TTC549 (cell line): ENCODE measurements around the gene INO80C.

ENCODE experiments used
- FAIRE-seq: peaks from 2 replicates; lab custom pipeline; 2012; peaks lifted over from hg19 to GRCh38; lab: Jason Lieb, UNC

INO80C gene, protein sequence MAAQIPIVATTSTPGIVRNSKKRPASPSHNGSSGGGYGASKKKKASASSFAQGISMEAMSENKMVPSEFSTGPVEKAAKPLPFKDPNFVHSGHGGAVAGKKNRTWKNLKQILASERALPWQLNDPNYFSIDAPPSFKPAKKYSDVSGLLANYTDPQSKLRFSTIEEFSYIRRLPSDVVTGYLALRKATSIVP

DNA sequence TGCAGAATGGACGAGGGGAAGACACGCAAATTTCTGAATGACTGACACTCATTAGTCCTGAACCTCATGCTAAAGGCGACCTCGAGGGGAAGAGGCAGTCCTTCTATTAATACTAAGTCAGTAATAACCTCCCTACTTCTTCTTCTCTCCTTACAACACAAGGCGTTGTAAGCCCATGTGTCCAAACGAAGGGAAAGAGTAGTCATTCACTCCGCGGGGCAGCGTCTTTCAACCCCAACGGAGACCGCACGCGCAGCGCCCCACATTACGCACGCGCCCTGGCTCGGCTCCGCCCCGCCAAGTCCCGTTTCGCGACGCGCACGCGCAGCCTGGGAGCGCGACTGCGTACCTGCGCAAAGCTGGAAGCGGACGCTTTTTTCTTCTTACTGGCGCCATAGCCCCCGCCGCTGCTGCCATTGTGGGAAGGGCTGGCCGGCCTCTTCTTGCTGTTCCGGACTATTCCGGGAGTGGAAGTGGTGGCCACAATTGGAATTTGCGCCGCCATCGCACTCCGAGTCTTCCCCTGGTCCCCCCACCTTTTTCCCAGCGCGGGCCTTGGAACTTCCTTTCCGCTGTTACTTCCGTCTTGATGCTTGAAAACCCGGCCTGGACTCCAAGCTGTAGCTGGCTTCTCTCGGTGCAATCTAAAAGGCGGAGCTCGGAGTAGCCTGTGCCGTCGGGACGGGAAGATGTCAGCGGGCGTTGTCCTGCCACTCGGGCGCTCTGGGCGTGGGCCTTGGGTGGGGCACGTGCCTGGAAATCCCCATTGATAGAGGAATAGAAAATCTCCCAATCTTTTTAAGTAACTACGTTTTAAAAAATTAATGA is at the start of gene INO80C:
TSS of gene INO80C (minus strand) at position 591 of the 828 bp plus-strand sequence. CDS start at position 505, 86 bp downstream.
- no peak for FAIRE-seq

DNA sequence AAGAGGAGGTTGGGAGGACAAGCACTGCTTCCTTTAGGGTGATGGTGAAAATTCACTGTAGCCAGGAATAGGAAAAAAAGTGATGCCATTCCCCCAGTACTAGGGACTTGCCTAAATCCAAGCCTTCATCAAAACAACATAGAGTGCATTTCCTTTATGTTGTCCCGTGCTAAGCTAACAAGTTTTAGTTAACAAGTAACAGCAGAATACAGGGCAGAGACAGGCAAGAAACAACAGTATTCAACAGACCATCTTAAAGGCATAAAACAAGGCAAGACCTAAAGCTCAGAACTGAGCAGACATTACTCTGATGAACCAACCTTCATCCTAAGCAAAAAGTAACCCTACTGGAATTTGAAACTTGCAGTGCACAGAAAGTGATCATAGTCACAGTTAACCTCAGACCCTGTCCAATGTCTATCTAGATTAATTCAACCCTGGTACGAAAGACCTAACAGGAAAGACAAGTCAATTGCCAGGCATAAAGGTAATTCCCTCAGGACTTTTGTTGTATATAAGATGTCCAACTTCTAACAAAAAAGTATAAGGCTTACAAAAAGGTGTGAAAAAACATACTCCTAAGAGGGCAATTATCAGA is 49.3 kb upstream of the INO80C start:
- no peak for FAIRE-seq

DNA sequence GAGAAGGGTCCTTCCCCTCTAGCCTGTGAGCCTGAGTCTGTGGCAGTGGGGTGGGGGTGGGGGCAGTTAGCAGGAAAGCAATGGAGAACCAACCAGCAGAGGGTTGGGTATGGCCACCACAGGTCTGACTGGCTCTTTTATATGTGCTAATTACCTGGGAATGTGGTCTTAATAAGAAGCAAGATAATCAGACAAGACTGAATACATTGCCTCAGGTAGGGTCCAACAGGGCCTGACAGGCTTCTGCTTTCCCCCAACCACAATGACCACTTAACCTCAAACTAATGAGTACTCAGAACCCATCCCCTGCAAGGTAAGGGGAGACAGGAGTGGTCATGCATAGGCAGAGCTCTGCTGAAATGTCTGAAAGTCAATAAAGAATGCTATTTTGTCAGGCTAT is 44.6 kb upstream of the INO80C start:
- FAIRE-seq, result no peak

DNA sequence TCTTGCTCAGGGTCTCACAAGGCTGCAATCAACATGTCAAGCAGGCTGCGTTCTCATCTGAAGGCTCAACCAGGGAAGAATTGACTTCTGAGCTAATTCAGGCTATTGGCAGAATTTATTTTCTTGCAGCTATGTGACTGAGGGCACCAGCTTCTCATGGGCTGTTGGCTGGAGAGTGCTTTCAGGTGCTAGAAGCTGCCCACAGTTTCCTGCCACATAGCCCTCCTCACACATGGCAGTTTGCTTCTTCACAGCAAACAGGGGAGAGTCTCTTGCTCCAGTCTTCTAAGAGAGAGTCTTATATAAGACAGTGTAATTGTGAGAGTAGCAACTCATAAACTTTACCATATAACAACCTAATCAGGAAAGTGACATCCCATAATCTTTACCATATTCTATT is 37.5 kb upstream of the INO80C start:
- no peak for FAIRE-seq

DNA sequence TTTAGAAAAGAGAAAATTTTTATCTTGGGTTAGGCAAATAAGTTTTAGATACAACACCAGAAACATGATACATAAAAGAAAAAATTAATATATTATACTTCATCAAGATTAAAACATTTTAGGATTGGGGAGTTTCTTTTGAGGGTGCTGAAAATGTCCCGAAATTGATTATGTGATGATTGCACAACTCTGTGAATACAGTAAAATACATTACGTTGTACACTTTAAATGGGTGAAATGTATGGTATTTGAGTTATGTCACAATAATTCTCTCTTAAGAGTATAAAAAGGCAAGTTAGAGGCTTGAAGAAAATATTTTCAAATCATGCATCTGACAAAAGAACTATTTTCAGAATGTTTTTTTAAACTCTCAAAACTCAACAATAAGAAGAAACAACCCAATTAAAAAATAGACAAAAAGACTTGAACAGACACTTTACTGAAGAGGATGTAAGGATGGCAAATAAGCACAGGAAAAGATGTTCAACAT is 36.2 kb upstream of the INO80C start:
- FAIRE-seq, result no peak

DNA sequence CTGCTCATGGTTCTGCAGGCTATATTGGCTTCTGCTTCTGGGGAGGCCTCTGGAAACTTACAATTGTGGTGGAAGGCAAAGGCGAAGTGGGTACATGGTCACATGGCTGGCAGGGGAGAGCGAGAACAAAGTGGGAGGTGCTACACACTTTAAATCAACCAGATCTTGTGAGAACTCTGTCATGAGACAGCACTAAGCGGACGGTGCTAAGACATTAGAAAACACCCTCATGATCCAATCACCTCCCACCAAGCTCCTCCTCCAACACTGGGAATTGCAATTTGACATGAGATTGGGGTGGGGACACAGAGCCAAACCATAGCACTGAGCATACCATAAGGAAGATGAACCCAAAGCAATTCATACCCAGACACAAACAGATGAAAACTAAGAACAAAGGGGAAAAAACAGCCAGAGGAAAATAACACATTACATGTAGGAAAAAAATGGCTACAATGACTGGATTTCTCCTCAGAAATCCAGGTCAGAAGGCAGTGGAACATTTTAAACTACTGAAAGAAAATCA is 31.1 kb upstream of the INO80C start:
- FAIRE-seq, result no peak

DNA sequence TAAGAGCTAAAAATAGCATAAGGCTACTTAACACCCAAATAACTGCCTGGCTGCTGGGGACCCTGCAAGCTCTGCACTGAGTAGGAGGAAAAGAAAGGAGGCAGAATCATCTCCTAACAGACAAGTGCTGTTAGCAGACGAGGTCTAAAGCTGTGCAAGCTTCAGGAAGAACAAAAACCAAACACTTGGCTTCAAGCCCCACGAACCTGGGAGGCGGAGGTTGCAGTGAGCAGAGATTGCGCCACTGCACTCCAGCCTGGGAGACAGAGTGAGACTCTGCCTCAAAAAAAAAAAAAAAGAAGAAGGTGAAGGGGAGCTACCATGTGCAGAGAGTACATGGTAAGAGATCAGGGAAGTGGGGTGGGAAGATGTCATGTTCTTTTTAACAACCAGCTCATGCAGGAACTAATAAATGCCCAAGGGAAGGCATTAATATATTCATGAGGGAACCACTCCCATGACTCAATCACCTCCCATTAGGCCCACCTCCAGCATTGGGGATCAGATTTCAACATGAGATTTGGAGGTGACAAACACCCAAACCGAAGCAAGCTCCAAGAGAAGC is 28.8 kb upstream of the INO80C start:
- no peak for FAIRE-seq

DNA sequence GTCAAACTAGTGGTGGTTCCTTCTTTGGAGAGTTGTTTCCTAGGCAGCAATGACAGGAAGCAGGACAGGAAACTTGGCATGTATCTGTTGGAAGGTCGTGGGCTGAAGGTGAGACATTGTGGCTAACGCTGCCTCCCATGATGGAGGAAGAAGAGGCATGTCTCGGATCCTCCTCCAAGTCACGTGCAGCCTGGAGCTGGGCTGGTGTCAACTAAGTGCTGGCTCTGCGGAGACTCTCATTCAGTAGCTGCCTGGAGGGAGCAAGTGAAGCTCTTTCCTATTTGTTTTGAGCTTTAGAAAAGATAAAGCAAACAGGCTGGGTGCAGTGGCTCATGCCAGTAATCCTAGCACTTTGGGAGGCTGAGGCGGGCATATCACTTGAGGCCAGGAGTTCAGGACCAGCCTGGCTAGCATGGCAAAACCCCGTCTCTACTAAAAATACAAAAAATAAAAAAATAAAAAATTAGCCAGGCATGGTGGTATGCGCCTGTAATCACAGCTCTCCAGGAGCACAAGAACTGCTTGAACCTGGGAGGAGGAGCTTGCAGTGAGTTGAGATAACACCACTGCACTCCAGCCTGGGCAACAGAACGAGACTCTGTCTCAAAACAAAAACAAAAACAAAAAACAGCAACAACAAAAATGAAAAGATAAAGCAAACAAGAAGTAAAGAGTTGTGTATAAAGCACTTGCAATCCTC is 28.2 kb upstream of the INO80C start:
- no peak for FAIRE-seq

DNA sequence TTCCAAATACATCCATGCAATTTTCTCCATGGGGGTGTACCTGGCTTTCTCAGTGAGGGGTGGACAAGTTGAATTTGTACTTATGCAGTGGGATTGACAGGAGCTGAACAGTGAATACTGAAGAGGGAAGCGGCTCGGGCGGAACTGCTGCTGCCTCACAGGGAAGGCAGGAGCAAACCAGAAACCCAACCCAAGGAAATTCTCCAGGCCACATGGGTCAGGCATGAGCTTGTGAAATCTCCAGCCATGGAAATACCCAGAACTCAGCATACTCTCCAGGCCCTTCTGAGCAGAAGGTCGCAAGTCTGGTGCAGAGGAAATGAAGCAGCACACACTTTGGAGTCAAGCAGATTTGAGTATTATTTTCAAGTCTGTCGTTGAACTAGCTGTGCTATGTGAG is 26.5 kb upstream of the INO80C start:
- FAIRE-seq, result no peak

DNA sequence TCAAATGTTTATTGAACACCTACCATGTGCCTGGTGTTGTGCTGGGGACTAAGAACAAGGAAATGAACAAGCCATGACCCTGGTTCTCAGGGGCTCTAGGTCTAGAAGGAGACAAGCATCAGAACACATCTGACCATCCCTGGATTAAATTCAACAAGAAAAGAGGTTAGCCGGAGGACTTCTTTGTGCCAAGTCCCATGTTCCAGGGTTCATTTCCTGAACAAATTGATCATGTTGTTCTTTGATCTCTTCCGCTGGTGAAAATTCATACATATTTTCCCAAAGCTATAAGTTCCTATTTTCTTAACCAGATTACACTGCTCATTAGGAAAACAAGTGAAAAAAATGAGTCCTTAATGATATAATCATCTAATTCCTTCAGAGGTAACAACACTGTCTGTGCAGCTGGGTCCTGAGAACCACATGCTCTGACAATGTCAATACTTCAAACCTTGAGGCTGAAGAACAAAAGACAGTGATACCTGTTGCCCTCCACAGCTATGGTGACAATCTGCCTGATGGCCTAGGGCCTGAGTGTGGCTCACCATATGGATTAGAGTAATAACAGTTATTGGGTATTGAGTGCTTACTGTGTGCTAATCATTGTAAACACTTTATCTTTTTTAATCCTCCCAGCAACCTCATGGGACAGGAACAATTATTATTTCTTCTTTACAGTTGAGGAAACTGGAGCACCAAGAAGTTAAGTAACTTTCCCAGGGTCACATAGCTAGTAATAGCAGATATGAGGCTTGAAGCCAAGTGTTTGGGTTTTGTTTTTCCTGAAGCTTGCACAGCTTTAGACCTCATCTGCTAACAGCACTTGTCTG is 24.6 kb upstream of the INO80C start:
- no peak for FAIRE-seq

DNA sequence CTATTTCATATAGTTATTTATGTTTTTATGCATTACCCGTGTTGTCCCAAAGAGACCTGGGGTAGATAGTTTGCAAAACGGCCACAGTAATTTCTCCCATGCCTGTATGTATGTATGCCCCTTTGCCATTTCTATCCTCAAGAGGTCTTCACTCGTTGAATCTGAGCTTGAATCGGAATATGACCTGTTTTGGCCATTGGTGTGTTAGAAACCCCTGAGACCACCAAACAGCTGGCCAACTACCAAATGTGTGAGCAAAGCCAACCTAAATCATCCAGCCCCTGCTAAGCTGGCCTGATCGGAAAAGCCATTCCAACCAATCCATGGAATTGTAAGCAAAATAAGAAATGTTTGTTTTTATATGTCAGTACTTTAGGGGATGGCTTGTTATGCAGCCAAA is 23.4 kb upstream of the INO80C start:
- no peak for FAIRE-seq

DNA sequence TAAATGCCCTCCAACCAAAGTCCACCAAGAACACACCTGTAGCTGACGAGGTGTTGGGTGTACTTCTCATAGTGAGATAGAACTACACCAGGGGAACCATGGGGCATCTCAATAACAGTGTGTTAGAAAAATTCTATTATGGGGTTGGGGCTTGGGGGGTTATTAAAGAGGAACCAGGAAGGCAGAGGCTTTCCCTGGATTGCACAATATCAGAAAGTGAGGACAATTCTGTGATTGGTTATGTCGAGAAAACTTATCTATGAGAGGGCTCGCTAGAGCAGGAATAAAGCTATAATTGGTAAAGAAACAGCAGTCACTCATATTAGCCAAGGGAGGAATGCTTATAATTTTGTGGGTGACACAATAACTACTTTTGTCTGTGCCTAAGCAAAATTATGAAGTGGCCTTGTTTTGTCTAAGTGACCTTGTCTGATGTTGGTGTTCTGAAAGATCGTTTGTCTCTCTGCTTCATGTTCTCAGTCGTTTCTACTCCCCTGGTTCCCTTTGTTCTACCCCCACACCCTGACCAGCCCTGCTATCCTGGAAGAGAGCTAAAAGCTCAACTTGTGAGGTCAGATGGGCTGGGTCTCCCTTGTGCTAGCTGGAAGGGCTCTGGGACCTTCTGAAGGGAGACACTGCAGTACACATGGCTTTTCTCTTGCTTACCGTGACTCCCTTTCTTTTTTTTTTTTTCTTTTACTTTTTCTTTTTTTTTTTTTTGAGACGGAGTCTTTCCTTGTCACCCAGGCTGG is 21.6 kb upstream of the INO80C start:
- FAIRE-seq, result no peak

DNA sequence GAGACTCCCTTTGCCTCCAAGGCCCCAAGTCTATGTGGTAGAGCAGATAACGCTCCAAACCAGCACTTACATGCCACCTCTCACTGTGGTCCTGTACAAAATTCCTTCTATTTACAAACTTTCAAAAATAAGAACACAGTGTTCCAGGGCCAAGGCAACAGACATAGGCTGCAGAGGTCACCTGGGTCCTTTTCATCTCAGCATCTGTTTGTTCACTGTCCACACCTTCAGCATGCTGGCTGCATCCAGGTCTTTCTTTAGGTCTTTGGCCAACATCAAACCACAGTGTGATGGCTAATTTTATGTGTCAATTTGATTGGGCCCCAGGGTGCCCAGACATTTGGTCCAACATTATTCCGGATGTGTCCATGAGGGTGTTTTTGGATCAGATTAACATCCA is 20.0 kb upstream of the INO80C start:
- no peak for FAIRE-seq

DNA sequence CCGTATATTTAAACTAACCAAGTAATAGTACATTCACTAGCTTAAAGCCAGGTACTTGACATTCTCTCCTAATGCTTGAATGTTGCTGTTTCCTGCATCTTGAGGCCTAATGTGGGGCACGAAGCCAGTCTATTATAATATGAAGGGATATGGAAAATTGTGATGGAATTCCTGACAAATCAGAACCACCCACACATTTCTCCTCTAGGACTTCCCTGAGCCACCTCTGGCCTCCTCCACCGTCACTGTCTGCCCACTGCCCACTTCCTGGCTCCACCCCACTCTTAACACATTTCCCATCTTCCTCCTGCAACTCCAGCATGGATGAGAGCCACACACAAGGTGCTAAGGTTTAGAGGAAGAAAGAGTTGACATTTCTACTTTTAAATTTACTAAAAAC is 19.0 kb upstream of the INO80C start:
- FAIRE-seq, result no peak

DNA sequence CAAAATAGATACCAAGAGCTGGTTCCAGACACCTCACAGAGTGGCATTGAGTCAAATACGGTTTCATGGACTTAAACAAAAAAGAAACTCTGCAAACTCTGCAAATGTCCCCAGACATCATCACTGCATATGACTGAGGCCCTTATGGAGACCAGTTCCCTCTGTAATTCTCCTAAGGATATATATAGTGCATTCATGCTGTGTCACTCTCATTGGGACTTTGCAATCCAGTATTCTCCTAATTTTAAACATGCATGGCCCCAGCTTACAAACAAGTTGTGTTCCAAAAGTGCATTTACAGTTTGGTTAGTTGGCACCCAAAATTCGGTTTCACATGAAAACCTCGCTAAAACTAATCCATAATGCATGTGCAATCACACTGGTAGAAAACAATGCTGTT is 18.6 kb upstream of the INO80C start:
- FAIRE-seq, result no peak

DNA sequence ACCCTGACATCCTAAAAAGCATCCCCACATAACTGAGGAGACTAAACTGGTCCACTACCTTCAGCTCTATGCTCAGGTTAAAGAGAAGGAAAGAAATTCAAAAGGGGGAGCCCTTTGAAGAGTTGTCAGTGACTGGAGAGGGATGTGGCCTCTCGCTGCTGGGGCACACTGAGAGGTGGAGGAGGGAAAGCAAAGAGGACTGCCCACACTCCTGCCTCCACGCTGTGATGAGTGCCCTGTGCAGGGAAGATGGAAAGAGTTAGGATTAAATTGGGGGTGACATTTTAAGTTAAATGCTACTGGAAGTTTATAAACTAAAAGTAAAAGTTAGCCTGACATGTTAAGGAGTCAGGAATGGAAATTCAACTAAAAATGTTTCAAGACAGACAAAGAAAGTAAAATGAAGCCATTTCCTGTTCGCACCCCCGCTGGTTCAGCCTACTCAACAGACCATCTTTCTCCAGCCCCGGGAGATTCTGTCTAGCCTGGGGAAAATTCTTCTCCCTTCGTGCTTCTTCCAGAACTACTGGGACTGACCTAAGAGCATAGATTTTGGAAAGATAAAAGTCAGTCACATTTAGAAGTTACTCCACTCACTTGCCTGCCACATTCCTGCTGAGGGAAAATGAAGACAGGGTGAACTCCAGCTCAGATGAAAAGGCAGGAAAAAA is 17.8 kb upstream of the INO80C start:
- FAIRE-seq, result no peak

DNA sequence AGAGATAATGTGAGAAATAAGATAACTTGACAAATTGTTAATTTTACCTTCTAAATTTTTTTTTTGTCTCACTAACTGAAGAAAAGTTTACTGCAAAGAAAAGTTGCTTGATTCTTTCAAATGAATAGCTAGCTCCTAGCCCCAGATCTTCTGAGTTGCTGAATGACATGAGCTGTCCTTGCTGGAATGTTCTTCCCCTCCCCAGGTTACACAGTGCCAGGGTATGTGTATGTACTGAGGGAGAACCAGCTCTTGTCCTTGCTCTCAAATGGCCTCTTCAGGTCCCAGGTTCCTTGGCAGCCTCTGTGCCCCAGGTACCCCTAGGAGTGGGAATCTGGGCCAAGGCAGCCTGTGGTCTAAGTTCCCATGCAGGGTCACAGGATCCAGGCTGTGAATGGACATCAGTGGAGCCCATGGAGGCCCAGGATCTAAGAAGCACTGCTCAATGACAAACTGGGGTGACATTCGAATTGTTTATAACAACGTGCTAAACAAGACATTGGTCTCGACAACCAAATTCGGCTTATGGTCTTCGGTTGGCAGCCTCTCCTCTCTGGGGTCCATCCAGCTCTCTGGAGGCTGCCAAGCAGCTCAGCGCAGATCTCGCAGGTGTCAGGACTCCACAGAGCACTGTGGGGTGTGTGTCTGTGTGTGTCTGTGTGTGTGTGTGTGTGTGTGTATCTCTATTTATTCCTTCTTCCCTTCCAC is 17.1 kb upstream of the INO80C start:
- no peak for FAIRE-seq

DNA sequence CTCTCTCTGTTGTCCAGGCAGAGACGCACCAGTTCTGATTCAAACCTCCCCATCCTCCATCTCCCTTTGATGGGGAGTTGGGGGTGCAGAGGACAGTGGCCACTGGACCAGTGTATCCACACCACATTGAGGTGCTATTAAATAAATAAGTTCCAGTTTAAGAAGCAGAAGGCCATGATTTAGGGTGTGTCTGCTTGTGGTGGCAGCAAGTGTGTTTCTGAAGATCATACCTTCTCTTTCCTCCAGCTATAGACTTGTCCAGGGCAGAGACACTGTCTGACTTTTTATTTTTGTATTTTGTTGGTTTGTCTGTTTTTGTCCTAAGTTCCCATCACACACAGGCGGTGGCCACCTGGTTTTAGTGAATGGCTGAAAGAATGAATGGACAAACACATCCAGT is 16.5 kb upstream of the INO80C start:
- no peak for FAIRE-seq

DNA sequence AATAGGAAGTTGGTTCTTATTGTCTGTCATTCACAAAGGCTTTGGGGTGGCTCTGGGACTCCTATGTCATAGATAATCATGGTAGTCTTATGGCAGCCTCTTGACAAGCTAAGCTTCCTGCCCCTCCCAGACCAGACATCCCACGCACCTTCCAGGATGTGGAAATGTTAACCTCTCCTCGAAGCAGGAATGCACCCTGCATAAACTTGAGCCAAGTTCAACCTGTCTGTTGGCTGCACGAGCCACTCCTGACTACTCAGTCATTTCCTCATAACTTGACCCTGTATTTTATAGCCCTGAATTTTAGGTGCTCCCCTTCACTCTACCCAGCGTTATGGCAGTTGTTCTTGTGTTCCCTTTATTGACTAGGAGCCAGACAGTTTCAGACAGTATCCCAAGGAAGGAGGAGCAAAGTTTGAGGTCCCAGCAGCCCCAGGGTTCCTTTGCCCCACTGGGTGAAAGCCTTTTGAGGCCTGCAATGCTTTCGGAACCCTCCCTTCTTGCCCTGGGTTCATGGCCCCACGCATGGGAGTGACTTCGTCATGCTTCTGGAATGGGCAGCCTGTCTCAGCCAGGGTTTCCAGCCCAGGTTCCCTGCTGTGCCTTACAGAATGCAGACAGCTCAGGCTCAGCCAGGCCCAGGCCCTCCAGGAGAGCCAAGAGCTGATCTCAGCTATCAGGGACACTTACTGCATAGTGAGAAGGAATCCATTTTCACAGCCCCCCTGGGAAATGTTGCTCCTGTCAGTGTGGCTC is 15.6 kb upstream of the INO80C start:
- no peak for FAIRE-seq
